H9 (cell line): Measurements from ENCODE around the gene TYSND1. TPM values are rescaled to one million over a fixed set of nuclear protein-coding genes. Genes with fewer than 3 reads are reported as not detected.

Source experiments
- DNase-seq: peaks from one replicate; pipeline ENCODE4 v3.0.0-alpha.2; 2017
- H2AFZ ChIP-seq: one replicate; pipeline ENCODE4 v1.6.1; 2013; ENCODE audit warnings: mild to moderate bottlenecking, low read length, control low read depth, moderate library complexity
- H2AK5ac ChIP-seq: 2 replicates; pipeline ENCODE4 v1.6.1; 2013; ENCODE audit warnings: low read length, control low read depth, mixed read lengths; ENCODE audit not compliant: insufficient read length
- H2BK120ac ChIP-seq: one replicate; pipeline ENCODE4 v1.6.1; 2013; ENCODE audit warnings: low read depth, mild to moderate bottlenecking, low read length, control low read depth, inconsistent platforms; ENCODE audit not compliant: poor library complexity, severe bottlenecking
- H2BK12ac ChIP-seq: 2 replicates; pipeline ENCODE4 v1.6.1; 2013; ENCODE audit warnings: low read length, control low read depth, mixed read lengths, low read depth; ENCODE audit not compliant: insufficient read length
- H2BK15ac ChIP-seq: 2 replicates; pipeline ENCODE4 v1.6.1; 2013; ENCODE audit warnings: low read depth, low read length, control low read depth
- H2BK20ac ChIP-seq: one replicate; pipeline ENCODE4 v1.6.1; 2013; ENCODE audit warnings: low read depth, mild to moderate bottlenecking, low read length, control low read depth, inconsistent platforms; ENCODE audit not compliant: poor library complexity, severe bottlenecking
- H2BK5ac ChIP-seq: 2 replicates; pipeline ENCODE4 v1.6.1; 2013; ENCODE audit warnings: low read length, control low read depth, mixed read lengths; ENCODE audit not compliant: insufficient read length
- H3K14ac ChIP-seq: 2 replicates; pipeline ENCODE4 v1.6.1; 2013; ENCODE audit warnings: low read length, control low read depth; ENCODE audit not compliant: insufficient read depth
- H3K18ac ChIP-seq: 2 replicates; pipeline ENCODE4 v1.6.1; 2013; ENCODE audit warnings: low read depth, mild to moderate bottlenecking, mixed read lengths, low read length, control low read depth; ENCODE audit not compliant: insufficient read length
- H3K23ac ChIP-seq: 2 replicates; pipeline ENCODE4 v1.6.1; 2013; ENCODE audit warnings: low read length, control low read depth, mixed read lengths, low read depth; ENCODE audit not compliant: insufficient read length
- H3K23me2 ChIP-seq: 2 replicates; pipeline ENCODE4 v1.6.1; 2013; ENCODE audit warnings: low read depth, mild to moderate bottlenecking, mixed read lengths, low read length, control low read depth; ENCODE audit not compliant: insufficient read length, poor library complexity, severe bottlenecking
- H3K27ac ChIP-seq: 2 replicates; pipeline ENCODE4 v1.5.1; 2013; ENCODE audit warnings: low read length, control low read depth, mixed read lengths, low read depth; ENCODE audit not compliant: insufficient read length
- H3K27me3 ChIP-seq: 2 replicates; pipeline ENCODE4 v1.6.1; 2013; ENCODE audit warnings: low read length, control low read depth, inconsistent platforms; ENCODE audit not compliant: insufficient read depth
- H3K4ac ChIP-seq: 2 replicates; pipeline ENCODE4 v1.6.1; 2013; ENCODE audit warnings: low read depth, mild to moderate bottlenecking, control low read depth, inconsistent platforms, low read length, moderate library complexity
- H3K4me1 ChIP-seq: 2 replicates; pipeline ENCODE4 v1.6.1; 2013; ENCODE audit warnings: low read length, control low read depth, inconsistent platforms; ENCODE audit not compliant: insufficient read depth
- H3K4me2 ChIP-seq: 2 replicates; pipeline ENCODE4 v1.6.1; 2013; ENCODE audit warnings: low read length, control low read depth, mixed read lengths; ENCODE audit not compliant: insufficient read length, insufficient read depth
- H3K56ac ChIP-seq: 2 replicates; pipeline ENCODE4 v1.6.1; 2013; ENCODE audit warnings: low read depth, mild to moderate bottlenecking, mixed read lengths, low read length, control low read depth; ENCODE audit not compliant: insufficient read length
- H3K79me1 ChIP-seq: 2 replicates; pipeline ENCODE4 v1.6.1; 2013; ENCODE audit warnings: low read depth, mild to moderate bottlenecking, moderate library complexity, low read length, control low read depth, inconsistent platforms; ENCODE audit not compliant: insufficient read depth, poor library complexity, severe bottlenecking
- H3K79me2 ChIP-seq: 2 replicates; pipeline ENCODE4 v1.6.1; 2013; ENCODE audit warnings: low read length, control low read depth, inconsistent platforms; ENCODE audit not compliant: insufficient read depth
- H3K9ac ChIP-seq: 2 replicates; pipeline ENCODE4 v1.6.1; 2013; ENCODE audit warnings: low read length, control low read depth, mixed read lengths; ENCODE audit not compliant: insufficient read length; ENCODE audit errors: extremely low read depth
- H3K9me3 ChIP-seq: one replicate; pipeline ENCODE4 v1.6.1; 2013; ENCODE audit warnings: low read depth, low read length, inconsistent platforms; ENCODE audit not compliant: control insufficient read depth
- H3T11ph ChIP-seq: one replicate; pipeline ENCODE4 v1.6.1; 2013; ENCODE audit warnings: mild to moderate bottlenecking, low read length, control low read depth, inconsistent platforms
- H4K20me1 ChIP-seq: one replicate; pipeline ENCODE4 v1.6.1; 2013; ENCODE audit not compliant: control insufficient read depth, insufficient read length, insufficient read depth
- H4K5ac ChIP-seq: 2 replicates; pipeline ENCODE4 v1.6.1; 2013; ENCODE audit warnings: low read depth, mild to moderate bottlenecking, mixed read lengths, low read length, control low read depth; ENCODE audit not compliant: insufficient read length
- H4K8ac ChIP-seq: replicated peaks from 2 replicates; pipeline ENCODE4 v1.6.1; 2013; ENCODE audit warnings: low read length, control low read depth, mixed read lengths, low read depth; ENCODE audit not compliant: insufficient read length
- H4K91ac ChIP-seq: 2 replicates; pipeline ENCODE4 v1.6.1; 2013; ENCODE audit warnings: low read depth, mild to moderate bottlenecking, moderate library complexity, mixed read lengths, low read length, control low read depth; ENCODE audit not compliant: insufficient read length
- H3K27ac Mint-ChIP-seq, 3 experiments: 2 replicates in 2 of 3; 3 replicates in 1 of 3; pipeline ENCODE4 v1.8.0; 2020 to 2021; ENCODE audit warnings: mixed read lengths in 3 of 3, mild to moderate bottlenecking in 1 of 3, moderate library complexity in 1 of 3
- H3K27me3 Mint-ChIP-seq: 2 replicates; pipeline ENCODE4 v1.8.0; 2021; ENCODE audit warnings: low read depth, mild to moderate bottlenecking, moderate library complexity, mixed read lengths
- H3K36me3 Mint-ChIP-seq, 3 experiments: 2 replicates in 2 of 3; 3 replicates in 1 of 3; pipeline ENCODE4 v1.8.0; 2020 to 2021; ENCODE audit warnings: low read depth in 3 of 3, mixed read lengths in 3 of 3; ENCODE audit not compliant: insufficient read depth in 1 of 3
- H3K4me1 Mint-ChIP-seq, 2 experiments: 2 replicates each; pipeline ENCODE4 v1.8.0; 2020; ENCODE audit warnings: mixed read lengths in 2 of 2
- H3K4me3 Mint-ChIP-seq, 2 experiments: 2 replicates in 1 of 2; 3 replicates in 1 of 2; pipeline ENCODE4 v1.8.0; 2020 to 2021; ENCODE audit warnings: mild to moderate bottlenecking in 2 of 2, mixed read lengths in 2 of 2, moderate library complexity in 1 of 2
- H3K9me3 Mint-ChIP-seq, 2 experiments: 2 replicates in 1 of 2; 3 replicates in 1 of 2; pipeline ENCODE4 v1.8.0; 2020; ENCODE audit warnings: mild to moderate bottlenecking in 2 of 2, mixed read lengths in 2 of 2, moderate library complexity in 1 of 2
- WGBS: extraction: QIAGEN DNeasy Blood & Tissue Kit; methylation state at CpG from one replicate; pipeline ENCODE4 v1.1.7; 2013; ENCODE audit warnings: missing lambda C conversion rate, low lambda C conversion rate, mixed read lengths; ENCODE audit not compliant: insufficient read length; ENCODE audit errors: extremely low coverage; 5-methylcytosine and 5-hydroxymethylcytosine counted together
- total RNA-seq: library from RNA; stranded (reverse); gene quantifications from 2 replicates; pipeline ENCODE4 v1.2.1, GENCODE V29; 2021
- TF ChIP-seq, protein P1 (sequence below): fragments of 200-600 bp; sonication (generic); conservative IDR thresholded peaks from 3 replicates; pipeline ENCODE4 v1.8.0; 2021; ENCODE audit warnings: antibody characterized with exemption, mild to moderate bottlenecking

The TYSND1 gene
- total RNA-seq, 1 experiment from 2014 or later = 12.8 TPM

DNA sequence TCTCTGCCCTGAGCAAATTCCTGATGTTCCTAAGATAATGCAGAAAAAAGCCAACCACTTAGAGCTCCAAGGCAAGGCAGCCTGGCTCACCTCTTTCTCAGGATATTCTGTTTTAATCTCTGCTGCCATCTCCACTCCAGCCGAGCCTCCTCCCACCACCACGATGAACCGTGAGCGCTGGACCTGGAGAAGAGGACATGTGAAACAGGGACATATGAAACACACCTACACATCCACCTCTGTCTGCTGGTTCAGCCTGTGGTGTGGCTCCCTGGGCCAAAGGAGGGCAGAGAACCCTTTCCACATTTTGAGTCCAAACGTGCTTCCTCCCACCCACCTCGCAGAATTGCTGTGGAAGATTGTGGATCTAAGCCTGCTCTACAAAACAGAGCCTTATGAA lies 26.1 kb downstream of the TYSND1 start:
- Histone ChIP-seq H4K91ac (no peak overlapping the region), H3K9me3 (no peaks in the 10 kb centered on the region), H2AFZ (no peak overlapping the region), H3K4me2 (no peak overlapping the region), H2BK15ac (no peak overlapping the region), H2BK120ac (no peak overlapping the region), H2BK20ac (no peak overlapping the region), H4K8ac (no peak overlapping the region), H3K79me2 (no peaks in the 10 kb centered on the region), H2BK5ac (no peak overlapping the region), H2AK5ac (no peak overlapping the region), H3K27ac (no peak overlapping the region), H3K9ac (no peak overlapping the region), H3K56ac (no peak overlapping the region), H3K23me2 (no peaks in the 10 kb centered on the region), H3K4me1 (no peaks in the 10 kb centered on the region), H3K23ac (no peak overlapping the region), H2BK12ac (no peak overlapping the region), H3K79me1 (no peaks in the 10 kb centered on the region), H3K4ac (no peak overlapping the region), H4K5ac (no peak overlapping the region), H3T11ph (no peak overlapping the region), H3K18ac (no peak overlapping the region), H3K27me3 (no peaks in the 10 kb centered on the region), H3K14ac (no peak overlapping the region), H4K20me1 (no peaks in the 10 kb centered on the region)
- peaks cover 0 to 3% (median 0%) of the 10 kb centered on the region in 3 experiments; a peak in 1 of 7 replicates for H3K36me3 Mint-ChIP-seq
- WGBS = no CpG with 5 or more reads among the region's 6 CpGs
- H3K4me3 Mint-ChIP-seq = no peak overlapping the region
- H3K4me1 Mint-ChIP-seq = peaks cover 5 to 9% of the 10 kb centered on the region in 2 experiments
- H3K27me3 Mint-ChIP-seq = no peaks in the 10 kb centered on the region
- peaks cover 0 to 2% of the 10 kb centered on the region in 2 experiments; a peak in 2 of 5 replicates for H3K9me3 Mint-ChIP-seq
- TF ChIP-seq, protein P1, sequence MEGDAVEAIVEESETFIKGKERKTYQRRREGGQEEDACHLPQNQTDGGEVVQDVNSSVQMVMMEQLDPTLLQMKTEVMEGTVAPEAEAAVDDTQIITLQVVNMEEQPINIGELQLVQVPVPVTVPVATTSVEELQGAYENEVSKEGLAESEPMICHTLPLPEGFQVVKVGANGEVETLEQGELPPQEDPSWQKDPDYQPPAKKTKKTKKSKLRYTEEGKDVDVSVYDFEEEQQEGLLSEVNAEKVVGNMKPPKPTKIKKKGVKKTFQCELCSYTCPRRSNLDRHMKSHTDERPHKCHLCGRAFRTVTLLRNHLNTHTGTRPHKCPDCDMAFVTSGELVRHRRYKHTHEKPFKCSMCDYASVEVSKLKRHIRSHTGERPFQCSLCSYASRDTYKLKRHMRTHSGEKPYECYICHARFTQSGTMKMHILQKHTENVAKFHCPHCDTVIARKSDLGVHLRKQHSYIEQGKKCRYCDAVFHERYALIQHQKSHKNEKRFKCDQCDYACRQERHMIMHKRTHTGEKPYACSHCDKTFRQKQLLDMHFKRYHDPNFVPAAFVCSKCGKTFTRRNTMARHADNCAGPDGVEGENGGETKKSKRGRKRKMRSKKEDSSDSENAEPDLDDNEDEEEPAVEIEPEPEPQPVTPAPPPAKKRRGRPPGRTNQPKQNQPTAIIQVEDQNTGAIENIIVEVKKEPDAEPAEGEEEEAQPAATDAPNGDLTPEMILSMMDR = no peak
- no peak for DNase-seq
- no peak overlapping the region for H3K27ac Mint-ChIP-seq
